SU-DHL-6 (cell line): ENCODE results near the gene CCL13.

Source experiments
- H2AFZ ChIP-seq: fragments of 200-600 bp; sonication (generic); 2 replicates; pipeline ENCODE4 v1.6.1; 2014; ENCODE audit warnings: low read depth, mild to moderate bottlenecking, moderate library complexity, mixed read lengths, antibody characterized with exemption, low read length; ENCODE audit not compliant: severe bottlenecking
- H3F3A ChIP-seq: fragments of 200-600 bp; shearing (Covaris generic); 2 replicates; pipeline ENCODE4 v1.6.0; 2016; ENCODE audit warnings: antibody characterized with exemption, mild to moderate bottlenecking; ENCODE audit not compliant: insufficient read depth
- H3K27ac ChIP-seq: fragments of 200-600 bp; sonication (generic); 2 replicates; pipeline ENCODE4 v1.5.1; 2016; ENCODE audit warnings: low read depth, mild to moderate bottlenecking, low read length, moderate library complexity, mixed read lengths
- H3K27me3 ChIP-seq: fragments of 200-600 bp; sonication (generic), shearing (Covaris generic); 2 replicates; pipeline ENCODE4 v1.6.0; 2014; ENCODE audit warnings: mild to moderate bottlenecking, low read length
- H3K36me3 ChIP-seq: fragments of 200-600 bp; sonication (generic); 2 replicates; pipeline ENCODE4 v1.6.1; 2014; ENCODE audit warnings: mild to moderate bottlenecking, low read length, mixed read lengths
- H3K4me2 ChIP-seq: fragments of 300-600, 200-600 bp; shearing (Covaris generic), sonication (generic); 2 replicates; pipeline ENCODE4 v1.6.0; 2014; ENCODE audit warnings: low read length, low read depth, mild to moderate bottlenecking; ENCODE audit not compliant: poor library complexity, severe bottlenecking
- H3K4me3 ChIP-seq: fragments of 200-600 bp; sonication (generic); 2 replicates; pipeline ENCODE4 v1.5.1; 2014; ENCODE audit warnings: antibody characterized with exemption, low read length, mild to moderate bottlenecking, mixed read lengths; ENCODE audit not compliant: insufficient read depth, poor library complexity, severe bottlenecking
- H3K79me2 ChIP-seq: fragments of 200-600 bp; sonication (generic); 2 replicates; pipeline ENCODE4 v1.6.1; 2014; ENCODE audit warnings: mild to moderate bottlenecking, low read length, moderate library complexity; ENCODE audit not compliant: insufficient read depth
- H3K9ac ChIP-seq: fragments of 200-600 bp; sonication (generic); 2 replicates; pipeline ENCODE4 v1.7.0; 2014; ENCODE audit warnings: mild to moderate bottlenecking, low read length
- H3K9me2 ChIP-seq: fragments of 200-600 bp; sonication (generic); replicated peaks from 2 replicates; pipeline ENCODE4 v1.6.1; 2014; ENCODE audit warnings: low read length; ENCODE audit not compliant: insufficient read depth
- H3K9me3 ChIP-seq: fragments of 200-600 bp; sonication (generic); 2 replicates; pipeline ENCODE4 v1.6.1; 2014; ENCODE audit warnings: low read length, mixed read lengths; ENCODE audit not compliant: insufficient read depth
- H4K20me1 ChIP-seq: fragments of 200-600 bp; sonication (generic); 2 replicates; pipeline ENCODE4 v1.6.1; 2014; ENCODE audit warnings: low read depth, mild to moderate bottlenecking, antibody characterized with exemption, low read length, moderate library complexity, mixed read lengths
- EZH2phosphoT487 ChIP-seq: fragments of 200-600 bp; sonication (generic), shearing (Covaris generic); conservative IDR thresholded peaks from 2 replicates; pipeline ENCODE4 v1.6.1; 2018; ENCODE audit warnings: mild to moderate bottlenecking, antibody characterized with exemption, low read length, moderate library complexity, mixed read lengths
- TF ChIP-seq, protein P1 (sequence below): fragments of 200-600 bp; sonication (generic); IDR thresholded peaks from one replicate; pipeline ENCODE4 v1.5.1; 2017; ENCODE audit warnings: antibody characterized with exemption, mild to moderate bottlenecking, low read length, moderate library complexity; ENCODE audit not compliant: insufficient read depth, poor library complexity, severe bottlenecking

CCL13 gene

DNA sequence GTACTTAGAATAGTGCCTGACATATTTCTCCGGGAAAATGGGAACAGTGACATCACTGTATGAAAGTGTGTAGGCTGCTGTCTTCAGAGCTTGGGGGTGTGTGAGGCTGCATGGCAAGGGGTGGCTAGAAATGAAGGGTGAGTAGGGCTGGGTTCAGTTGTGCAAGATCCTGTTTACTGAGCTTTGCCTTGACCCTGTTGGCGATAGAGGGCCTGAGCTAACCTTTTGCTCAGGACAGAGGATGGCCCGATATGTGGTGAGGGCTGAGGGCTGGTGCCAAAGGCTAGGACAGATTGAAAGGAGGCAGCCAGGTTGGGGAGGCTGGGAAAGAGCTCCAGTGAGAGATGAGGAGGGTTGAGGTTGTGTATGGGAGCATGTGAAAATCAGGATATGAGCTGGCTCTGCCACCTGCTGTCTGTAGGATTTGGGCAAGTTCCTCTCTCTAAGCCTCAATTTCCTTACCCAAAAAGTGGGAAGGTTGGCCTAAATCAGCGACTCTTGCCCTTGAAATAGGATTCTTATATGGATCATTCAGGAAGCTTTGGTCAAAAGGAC is 12.7 kb downstream of the CCL13 start:
- H3K9me2 ChIP-seq, result no peaks in the 10 kb centered on the region
- H3K27ac ChIP-seq, result no peak overlapping the region
- no peaks in the 10 kb centered on the region for H3K36me3 ChIP-seq
- H3K27me3 ChIP-seq, result no peaks in the 10 kb centered on the region
- H4K20me1 ChIP-seq, result no peaks in the 10 kb centered on the region
- TF ChIP-seq, protein P1, sequence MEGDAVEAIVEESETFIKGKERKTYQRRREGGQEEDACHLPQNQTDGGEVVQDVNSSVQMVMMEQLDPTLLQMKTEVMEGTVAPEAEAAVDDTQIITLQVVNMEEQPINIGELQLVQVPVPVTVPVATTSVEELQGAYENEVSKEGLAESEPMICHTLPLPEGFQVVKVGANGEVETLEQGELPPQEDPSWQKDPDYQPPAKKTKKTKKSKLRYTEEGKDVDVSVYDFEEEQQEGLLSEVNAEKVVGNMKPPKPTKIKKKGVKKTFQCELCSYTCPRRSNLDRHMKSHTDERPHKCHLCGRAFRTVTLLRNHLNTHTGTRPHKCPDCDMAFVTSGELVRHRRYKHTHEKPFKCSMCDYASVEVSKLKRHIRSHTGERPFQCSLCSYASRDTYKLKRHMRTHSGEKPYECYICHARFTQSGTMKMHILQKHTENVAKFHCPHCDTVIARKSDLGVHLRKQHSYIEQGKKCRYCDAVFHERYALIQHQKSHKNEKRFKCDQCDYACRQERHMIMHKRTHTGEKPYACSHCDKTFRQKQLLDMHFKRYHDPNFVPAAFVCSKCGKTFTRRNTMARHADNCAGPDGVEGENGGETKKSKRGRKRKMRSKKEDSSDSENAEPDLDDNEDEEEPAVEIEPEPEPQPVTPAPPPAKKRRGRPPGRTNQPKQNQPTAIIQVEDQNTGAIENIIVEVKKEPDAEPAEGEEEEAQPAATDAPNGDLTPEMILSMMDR, result no peak
- no peak for TF ChIP-seq EZH2phosphoT487
- no peak overlapping the region for H2AFZ ChIP-seq
- H3K79me2 ChIP-seq, result no peaks in the 10 kb centered on the region
- H3K4me2 ChIP-seq, result no peak overlapping the region
- no peaks in the 10 kb centered on the region for H3K9me3 ChIP-seq
- H3F3A ChIP-seq, result no peaks in the 10 kb centered on the region
- no peak overlapping the region for H3K4me3 ChIP-seq
- H3K9ac ChIP-seq, result no peak overlapping the region

DNA sequence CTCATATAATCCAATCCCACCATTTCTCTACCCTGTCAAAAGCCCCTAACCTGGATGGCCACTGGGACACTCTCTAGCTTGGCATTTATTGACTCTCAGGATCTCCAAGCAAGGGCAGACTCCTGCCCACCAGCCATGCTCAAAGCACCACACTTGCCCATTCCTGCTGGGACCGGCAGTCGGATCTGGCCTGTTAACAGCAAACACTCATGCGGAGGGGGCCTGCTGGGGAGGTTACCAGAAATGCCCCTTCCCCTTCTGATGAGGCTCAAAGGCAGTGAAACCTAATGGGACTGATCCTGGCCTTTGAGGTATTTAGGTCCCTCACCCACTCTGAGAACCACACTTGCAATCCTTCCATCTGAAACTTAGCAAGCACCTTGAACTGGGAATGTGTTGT is 13.3 kb downstream of the CCL13 start:
- TF ChIP-seq, protein P1, result no peak
- no peak for TF ChIP-seq EZH2phosphoT487
- H3K9me3 ChIP-seq, result no peaks in the 10 kb centered on the region
- H3K4me2 ChIP-seq, result no peak overlapping the region

DNA sequence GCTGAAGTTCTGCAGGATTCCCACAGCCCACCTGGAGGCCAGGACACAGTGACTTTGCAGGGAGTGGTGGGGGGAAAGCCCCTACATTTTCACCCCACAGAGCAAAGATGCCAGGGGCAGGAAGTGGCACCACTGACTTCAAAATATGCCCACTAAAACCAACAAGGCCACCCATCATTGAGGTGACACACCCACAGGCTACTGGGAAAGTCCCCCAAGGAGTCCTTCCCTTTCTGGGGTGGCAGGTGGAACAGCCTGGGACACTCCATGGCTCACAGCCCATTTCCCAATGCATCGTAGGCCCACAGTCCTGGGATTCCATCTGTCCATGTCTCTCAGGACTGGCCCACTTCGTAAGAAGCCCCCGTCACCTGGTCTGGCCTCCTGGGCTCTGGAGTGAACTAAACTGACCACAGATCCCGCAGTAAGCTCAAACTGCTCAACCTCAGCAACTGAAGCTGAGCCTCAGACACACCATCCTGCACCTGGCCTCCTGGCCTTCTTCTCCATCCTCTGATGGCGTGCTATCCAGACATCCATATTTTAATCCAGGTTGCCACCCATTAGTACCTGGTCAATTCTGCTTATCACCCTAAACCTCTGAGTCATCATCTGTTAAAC is 14.2 kb downstream of the CCL13 start:
- H3K27ac ChIP-seq, result no peak overlapping the region
- no peaks in the 10 kb centered on the region for H3K9me3 ChIP-seq
- H3F3A ChIP-seq, result no peaks in the 10 kb centered on the region
- no peaks in the 10 kb centered on the region for H3K36me3 ChIP-seq
- H2AFZ ChIP-seq, result no peak overlapping the region
- no peak overlapping the region for H3K4me3 ChIP-seq
- no peaks in the 10 kb centered on the region for H3K79me2 ChIP-seq
- TF ChIP-seq, protein P1, result no peak
- no peak for TF ChIP-seq EZH2phosphoT487
- H4K20me1 ChIP-seq, result no peaks in the 10 kb centered on the region
- H3K27me3 ChIP-seq, result no peaks in the 10 kb centered on the region
- no peaks in the 10 kb centered on the region for H3K9me2 ChIP-seq
- no peak overlapping the region for H3K9ac ChIP-seq
- no peak overlapping the region for H3K4me2 ChIP-seq

More for the DNA sequence above, 13.3 kb downstream of the CCL13 start:
- Histone ChIP-seq H3K27me3 (no peaks in the 10 kb centered on the region), H3K36me3 (no peaks in the 10 kb centered on the region), H3K4me3 (no peak overlapping the region), H3K9ac (no peak overlapping the region), H3F3A (no peaks in the 10 kb centered on the region), H2AFZ (no peak overlapping the region), H3K27ac (no peak overlapping the region), H3K9me2 (no peaks in the 10 kb centered on the region), H4K20me1 (no peaks in the 10 kb centered on the region), H3K79me2 (no peaks in the 10 kb centered on the region)
